CD4-positive, alpha-beta memory T cell (primary cell): ENCODE results near the gene CYB5R2. TPM values are rescaled to one million over a fixed set of nuclear protein-coding genes. Genes with fewer than 3 reads are reported as not detected.

Experiments
- CTCF ChIA-PET: fragments of 350-600 bp; sonication (Branson Sonifier 250); formaldehyde crosslinking; loops from one replicate; lab custom pipeline; 2021; ENCODE audit warnings: inconsistent platforms; ENCODE audit not compliant: partially characterized antibody; lab: Charles Lee
- POLR2A ChIA-PET: fragments of 350-600 bp; sonication (Branson Sonifier 250); formaldehyde crosslinking; loops from one replicate; lab custom pipeline; 2021; ENCODE audit not compliant: partially characterized antibody; lab: Charles Lee
- DNase-seq, 5 donors: peaks; one replicate each; pipeline versions ENCODE4 v3.0.0 to v3.0.0-alpha.2; 2020 to 2022; ENCODE audit warnings: mixed read lengths in 1 of 5
- H3K27ac ChIP-seq: one replicate; pipeline ENCODE4 v1.7.0; 2013; ENCODE audit warnings: low read depth, low read length
- H3K27me3 ChIP-seq: 2 replicates; pipeline ENCODE4 v1.7.0; 2013; ENCODE audit warnings: mild to moderate bottlenecking, low read length, moderate library complexity; ENCODE audit not compliant: insufficient read depth
- H3K36me3 ChIP-seq: 2 replicates; pipeline ENCODE4 v1.7.0; 2013; ENCODE audit warnings: mild to moderate bottlenecking, low read length, moderate library complexity; ENCODE audit not compliant: insufficient read depth
- H3K4me1 ChIP-seq: 2 replicates; pipeline ENCODE4 v1.7.0; 2013; ENCODE audit warnings: mild to moderate bottlenecking, low read length, moderate library complexity; ENCODE audit not compliant: insufficient read depth
- H3K4me3 ChIP-seq, 2 donors: one replicate each; pipeline ENCODE4 v1.7.0; 2013; ENCODE audit warnings: low read length in 2 of 2, mild to moderate bottlenecking in 1 of 2
- H3K9me3 ChIP-seq, 2 donors: one replicate each; pipeline ENCODE4 v1.7.0; 2013; ENCODE audit warnings: low read length in 2 of 2, control low read depth in 1 of 2; ENCODE audit not compliant: control insufficient read depth in 1 of 2
- H3K27ac Mint-ChIP-seq, 7 donors: one replicate each; pipeline ENCODE4 v1.8.0; 2020 to 2021; ENCODE audit warnings: mixed read lengths in 7 of 7, mild to moderate bottlenecking in 6 of 7, inconsistent platforms in 3 of 7, moderate library complexity in 3 of 7
- H3K27me3 Mint-ChIP-seq, 2 donors: one replicate each; pipeline ENCODE4 v1.8.0; 2020 to 2021; ENCODE audit warnings: mixed read lengths in 2 of 2
- H3K36me3 Mint-ChIP-seq, 2 donors: one replicate each; pipeline ENCODE4 v1.8.0; 2020 to 2021; ENCODE audit warnings: mixed read lengths in 2 of 2, inconsistent platforms in 1 of 2, mild to moderate bottlenecking in 1 of 2
- H3K4me1 Mint-ChIP-seq, 4 donors: one replicate each; pipeline ENCODE4 v1.8.0; 2020 to 2021; ENCODE audit warnings: mixed read lengths in 4 of 4, mild to moderate bottlenecking in 1 of 4
- H3K4me3 Mint-ChIP-seq, 8 donors: one replicate each; pipeline ENCODE4 v1.8.0; 2020 to 2021; ENCODE audit warnings: mixed read lengths in 8 of 8, mild to moderate bottlenecking in 7 of 8, moderate library complexity in 6 of 8, inconsistent platforms in 3 of 8
- H3K9me3 Mint-ChIP-seq, 8 donors: one replicate each; pipeline ENCODE4 v1.8.0; 2020 to 2021; ENCODE audit warnings: mixed read lengths in 8 of 8, mild to moderate bottlenecking in 5 of 8, inconsistent platforms in 3 of 8, moderate library complexity in 1 of 8
- intact Hi-C: fragments of 100-400 bp; cut with micrococcal nuclease; formaldehyde crosslinking; loops from one replicate; pipeline ENCODE4 v1.15.1; 2023
- polyA plus RNA-seq, 2 donors: library from polyadenylated mRNA; unstranded; fragments of 300-500 nt; fragmentation: Illumina TruSeq; gene quantifications; one replicate each; pipeline ENCODE4 v1.2.3, GENCODE V29; 2021
- total RNA-seq, 2 experiments: library from RNA; stranded (reverse); gene quantifications; one replicate each; pipeline ENCODE4 v1.2.3, GENCODE V29; 2021

Gene CYB5R2
- total and polyA plus RNA-seq, 4 experiments from 2014 or later, result 0.17 TPM; not detected in 3

GRCh38 chr11:7691759-7692350 lies 18.6 kb upstream of the CYB5R2 start:
- ChIA-PET CTCF (interaction anchor here (1.0 to 3.2 kb wide), 12 partner anchors 8 to 880 kb away, joined by 3 to 16 read pairs (median 4); partner anchors contain the start of genes OVCH2 and PPFIBP2), POLR2A (no interaction called here)
- Histone ChIP-seq H3K9me3 (no peaks in the 10 kb centered on the region), H3K27me3 (no peaks in the 10 kb centered on the region), H3K4me1 (peaks cover 6% of the 10 kb centered on the region), H3K27ac (no peak overlapping the region), H3K4me3 (no peak overlapping the region), H3K36me3 (no peaks in the 10 kb centered on the region)
- DNase-seq, result no peak
- no peak overlapping the region for H3K4me3 Mint-ChIP-seq
- no peaks in the 10 kb centered on the region for H3K36me3 Mint-ChIP-seq
- H3K9me3 Mint-ChIP-seq, result no peaks in the 10 kb centered on the region
- H3K27me3 Mint-ChIP-seq, result peaks cover 27% of the 10 kb centered on the region in 2 donors
- intact Hi-C loops, result loop anchor here (5.0 kb wide), 1 partner anchor 340 kb away; no protein-coding TSS in a partner anchor
- H3K27ac Mint-ChIP-seq, result no peak overlapping the region
- no peaks in the 10 kb centered on the region for H3K4me1 Mint-ChIP-seq

DNA sequence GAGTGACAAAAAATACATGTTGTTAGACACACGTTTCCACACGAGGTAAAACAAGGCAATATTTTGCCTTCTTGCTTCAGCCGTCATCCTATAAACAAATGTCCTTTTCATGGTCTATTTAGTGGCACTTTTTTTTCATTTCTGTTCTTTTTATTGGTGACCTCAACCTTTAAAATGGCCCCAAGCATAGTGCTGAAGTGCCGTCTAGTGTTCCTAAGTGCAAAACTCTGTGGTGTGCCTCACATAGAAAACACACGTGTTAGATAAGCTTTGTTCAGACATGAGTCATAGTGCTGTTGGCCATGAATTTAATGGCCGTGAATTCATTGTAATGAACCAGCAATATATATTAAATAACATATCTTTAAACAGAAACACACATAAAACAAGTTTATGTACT lies 17.3 kb upstream of the CYB5R2 start:
- Histone ChIP-seq H3K36me3 (no peaks in the 10 kb centered on the region), H3K4me3 (no peak overlapping the region), H3K27ac (no peak overlapping the region), H3K27me3 (no peaks in the 10 kb centered on the region), H3K9me3 (no peaks in the 10 kb centered on the region), H3K4me1 (peaks cover 6% of the 10 kb centered on the region)
- Mint-ChIP-seq H3K36me3 (no peaks in the 10 kb centered on the region), H3K27me3 (peaks cover 27% of the 10 kb centered on the region in 2 donors), H3K4me1 (no peaks in the 10 kb centered on the region), H3K9me3 (no peaks in the 10 kb centered on the region), H3K27ac (no peak overlapping the region), H3K4me3 (no peak overlapping the region)
- no peak for DNase-seq
- intact Hi-C loops, result loop anchor here (5.0 kb wide), 1 partner anchor 338 kb away; no protein-coding TSS in a partner anchor
- CTCF ChIA-PET, result interaction anchor here (0.9 to 3.2 kb wide), 8 partner anchors 9 to 878 kb away, joined by 3 to 16 read pairs (median 5); partner anchors contain the start of gene PPFIBP2
- POLR2A ChIA-PET, result no interaction called here

DNA sequence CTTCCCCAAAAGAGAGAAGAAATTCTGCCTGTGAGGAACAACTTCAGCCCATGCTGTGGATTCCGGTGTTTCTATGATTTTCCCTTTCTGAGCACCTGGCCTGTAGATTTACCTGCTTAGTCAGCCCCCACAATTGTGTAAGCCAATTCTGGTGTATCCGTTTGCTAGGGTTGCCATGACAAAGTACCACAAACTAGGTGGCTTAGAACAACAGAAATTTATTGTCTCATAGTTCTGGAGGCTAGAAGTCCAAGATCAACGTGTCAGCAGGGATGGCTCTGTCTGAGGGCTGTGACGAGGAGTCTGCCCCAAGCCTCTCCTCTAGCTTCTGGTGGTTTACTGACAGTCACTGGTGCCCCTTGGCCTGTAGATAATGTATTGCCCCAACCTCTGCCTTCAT lies 15.9 kb upstream of the CYB5R2 start:
- H3K4me3 ChIP-seq, result no peak overlapping the region
- no peak for DNase-seq
- Mint-ChIP-seq H3K27me3 (peaks cover 26 to 30% of the 10 kb centered on the region in 2 donors), H3K36me3 (no peaks in the 10 kb centered on the region), H3K4me1 (no peaks in the 10 kb centered on the region), H3K9me3 (no peaks in the 10 kb centered on the region), H3K27ac (no peak overlapping the region), H3K4me3 (no peak overlapping the region)
- ChIA-PET CTCF (interaction anchor here (1.1 to 1.6 kb wide), 4 partner anchors 9 to 96 kb away, joined by 3 to 4 read pairs (median 3); no protein-coding TSS in a partner anchor), POLR2A (no interaction called here)
- H3K9me3 ChIP-seq, result no peaks in the 10 kb centered on the region
- H3K4me1 ChIP-seq, result peaks cover 2% of the 10 kb centered on the region
- no peak overlapping the region for H3K27ac ChIP-seq
- H3K27me3 ChIP-seq, result no peaks in the 10 kb centered on the region
- intact Hi-C loops, result no loop called here
- H3K36me3 ChIP-seq, result no peaks in the 10 kb centered on the region

DNA sequence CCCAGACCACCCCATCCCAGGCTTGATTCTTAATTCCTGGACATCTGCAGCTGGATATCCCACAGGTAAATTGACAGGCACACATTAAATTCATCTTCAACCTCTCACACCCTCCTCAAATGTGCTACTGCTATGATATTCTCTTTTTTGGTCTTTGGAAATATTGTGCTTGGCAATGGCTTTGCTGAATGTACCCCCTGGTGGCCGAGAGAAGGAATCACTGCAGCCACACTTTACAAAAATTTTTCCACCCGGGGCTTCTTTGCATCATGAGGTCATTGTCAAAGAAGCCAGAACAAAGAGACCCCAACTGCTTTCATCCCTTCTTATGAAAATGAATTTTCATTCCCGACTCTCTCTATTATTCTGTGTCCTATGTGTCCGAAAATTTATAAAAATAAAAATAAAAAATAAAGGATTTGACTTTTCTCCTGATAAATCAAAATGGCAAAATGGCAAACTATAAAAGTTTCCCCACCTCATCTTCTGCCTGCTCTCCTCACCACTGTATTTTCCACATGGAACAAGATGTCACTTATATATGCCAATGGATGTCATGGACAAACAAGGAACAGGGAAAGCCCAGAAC lies 15.0 kb upstream of the CYB5R2 start:
- H3K4me1 Mint-ChIP-seq, result no peaks in the 10 kb centered on the region
- intact Hi-C loops, result loop anchor here (1.0 kb wide), 1 partner anchor 175 kb away; the partner anchor contains the start of gene PPFIBP2
- H3K4me3 ChIP-seq, result no peak overlapping the region
- H3K36me3 Mint-ChIP-seq, result no peaks in the 10 kb centered on the region
- no peaks in the 10 kb centered on the region for H3K9me3 ChIP-seq
- no peak overlapping the region for H3K27ac ChIP-seq
- no peak overlapping the region for H3K4me3 Mint-ChIP-seq
- no peaks in the 10 kb centered on the region for H3K27me3 ChIP-seq
- no peaks in the 10 kb centered on the region for H3K9me3 Mint-ChIP-seq
- peaks cover 17 to 25% of the 10 kb centered on the region in 2 donors for H3K27me3 Mint-ChIP-seq
- no peak overlapping the region for H3K27ac Mint-ChIP-seq
- H3K36me3 ChIP-seq, result no peaks in the 10 kb centered on the region
- ChIA-PET POLR2A (no interaction called here), CTCF (interaction anchor here (1.1 to 1.8 kb wide), 8 partner anchors 8 to 591 kb away, joined by 3 to 10 read pairs (median 4); partner anchors contain the start of genes EIF3F and PPFIBP2)
- peak in 2 of 5 donors; percentile 16 to 27 for DNase-seq
- no peaks in the 10 kb centered on the region for H3K4me1 ChIP-seq

GRCh38 chr11:7687386-7687785 lies 14.1 kb upstream of the CYB5R2 start:
- intact Hi-C loops, result no loop called here
- H3K27me3 Mint-ChIP-seq, result peaks cover 12 to 20% of the 10 kb centered on the region in 2 donors
- no peaks in the 10 kb centered on the region for H3K36me3 Mint-ChIP-seq

DNA sequence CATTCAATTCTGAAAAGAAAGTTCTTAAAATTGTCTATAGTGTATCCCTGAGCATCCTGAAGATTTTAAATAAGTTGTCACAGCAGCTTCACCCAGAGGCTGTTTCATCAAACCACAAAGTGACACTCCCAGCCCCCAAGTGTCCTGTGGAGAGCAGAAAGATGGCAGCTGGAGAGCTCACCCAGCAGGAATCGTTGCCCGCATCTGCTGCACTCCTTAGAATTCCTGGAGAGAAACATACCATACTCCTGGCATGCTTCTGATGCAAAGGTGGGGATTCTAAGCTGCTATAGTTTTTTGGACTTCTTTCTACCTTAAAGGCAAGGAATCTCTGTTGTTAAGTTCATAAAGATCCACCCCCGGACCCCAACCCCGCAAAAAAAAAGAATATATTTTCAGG lies 13.5 kb upstream of the CYB5R2 start:
- intact Hi-C loops, result no loop called here
- ChIA-PET POLR2A (interaction anchor here (1.3 kb wide), 1 partner anchor 10 kb away, joined by 3 read pairs; no protein-coding TSS in a partner anchor), CTCF (interaction anchor here (1.3 to 1.8 kb wide), 3 partner anchors 174 to 589 kb away, joined by 3 to 10 read pairs (median 9); partner anchors contain the start of genes EIF3F and PPFIBP2)
- Histone ChIP-seq H3K27me3 (no peaks in the 10 kb centered on the region), H3K36me3 (no peaks in the 10 kb centered on the region), H3K4me1 (no peaks in the 10 kb centered on the region), H3K9me3 (no peaks in the 10 kb centered on the region), H3K4me3 (no peak overlapping the region), H3K27ac (no peak overlapping the region)
- Mint-ChIP-seq H3K27ac (no peak overlapping the region), H3K4me3 (no peak overlapping the region), H3K9me3 (no peaks in the 10 kb centered on the region), H3K4me1 (no peaks in the 10 kb centered on the region), H3K27me3 (peaks cover 12 to 18% of the 10 kb centered on the region in 2 donors), H3K36me3 (no peaks in the 10 kb centered on the region)
- DNase-seq, result no peak

More at GRCh38 chr11:7687386-7687785, 14.1 kb upstream of the CYB5R2 start:
- Histone ChIP-seq H3K36me3 (no peaks in the 10 kb centered on the region), H3K9me3 (no peaks in the 10 kb centered on the region), H3K4me1 (no peaks in the 10 kb centered on the region), H3K27me3 (no peaks in the 10 kb centered on the region), H3K4me3 (no peak overlapping the region), H3K27ac (no peak overlapping the region)
- no peak for DNase-seq
- H3K4me1 Mint-ChIP-seq, result no peaks in the 10 kb centered on the region
- CTCF ChIA-PET, result interaction anchor here (1.1 to 1.8 kb wide), 5 partner anchors 22 to 590 kb away, joined by 3 to 10 read pairs (median 5); partner anchors contain the start of genes EIF3F and PPFIBP2
- no peak overlapping the region for H3K27ac Mint-ChIP-seq
- no peaks in the 10 kb centered on the region for H3K9me3 Mint-ChIP-seq
- no peak overlapping the region for H3K4me3 Mint-ChIP-seq
- POLR2A ChIA-PET, result interaction anchor here (1.3 kb wide), 1 partner anchor 11 kb away, joined by 3 read pairs; no protein-coding TSS in a partner anchor

DNA sequence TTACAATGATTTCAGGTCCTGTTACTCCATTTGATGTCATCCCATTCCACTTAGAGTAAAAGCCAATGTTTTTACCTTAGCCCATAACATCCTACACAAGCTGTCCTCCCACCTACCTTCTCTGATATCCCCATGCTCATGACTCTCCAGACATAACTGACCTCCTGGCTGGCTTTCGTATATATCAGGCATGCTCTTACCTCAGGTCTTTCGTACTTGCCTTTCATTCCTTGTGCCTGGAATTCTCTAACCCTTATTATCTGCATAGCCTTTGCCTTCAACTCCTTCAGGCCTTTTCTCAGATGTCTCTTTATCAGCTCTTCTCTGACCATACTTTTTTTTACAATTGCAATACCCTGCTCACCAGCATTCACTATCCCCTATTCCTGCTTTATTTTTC lies 10.3 kb upstream of the CYB5R2 start:
- no peaks in the 10 kb centered on the region for H3K4me1 Mint-ChIP-seq

More for the DNA sequence above, 10.3 kb upstream of the CYB5R2 start:
- H3K4me3 ChIP-seq, result no peak overlapping the region
- H3K9me3 ChIP-seq, result no peaks in the 10 kb centered on the region
- ChIA-PET CTCF (interaction anchor here (1.0 to 1.7 kb wide), 2 partner anchors 9 to 12 kb away, joined by 4 to 5 read pairs; no protein-coding TSS in a partner anchor), POLR2A (no interaction called here)
- H3K36me3 ChIP-seq, result no peaks in the 10 kb centered on the region
- no peak overlapping the region for H3K27ac Mint-ChIP-seq
- peaks cover 12 to 18% of the 10 kb centered on the region in 2 donors for H3K27me3 Mint-ChIP-seq
- no peaks in the 10 kb centered on the region for H3K27me3 ChIP-seq
- peaks cover 0 to 3% (median 0%) of the 10 kb centered on the region in 8 donors for H3K9me3 Mint-ChIP-seq
- H3K27ac ChIP-seq, result no peak overlapping the region
- no peak overlapping the region for H3K4me3 Mint-ChIP-seq
- intact Hi-C loops, result no loop called here
- no peak for DNase-seq
- no peaks in the 10 kb centered on the region for H3K4me1 ChIP-seq
- H3K36me3 Mint-ChIP-seq, result no peaks in the 10 kb centered on the region
